CD14-positive monocyte (primary cell): ENCODE measurements around the gene KAT14. TPM values are rescaled to one million over a fixed set of nuclear protein-coding genes. Genes with fewer than 3 reads are reported as not detected.
A peak's percentile ranks its signal among the peaks of the same experiment; 100 is the strongest.

Experiments
- DNase-seq, 3 donors: peaks; one replicate each; pipeline ENCODE4 v3.0.0-alpha.2; 2011 to 2022
- H2AFZ ChIP-seq: 2 replicates; pipeline ENCODE4 v1.6.0; 2012; ENCODE audit warnings: mild to moderate bottlenecking, low read depth, low read length, inconsistent platforms; ENCODE audit not compliant: insufficient read depth, poor library complexity, severe bottlenecking
- H3K27ac ChIP-seq, 2 donors: 1 replicate in 1 of 2; 2 replicates in 1 of 2; pipeline ENCODE4 v1.5.1; 2012 to 2013; ENCODE audit warnings: low read length in 2 of 2, control low read depth in 1 of 2, inconsistent platforms in 1 of 2, low read depth in 1 of 2, mild to moderate bottlenecking in 1 of 2
- H3K27me3 ChIP-seq, 2 donors: one replicate each; pipeline versions ENCODE4 v1.6.0 to v1.6.1; 2011 to 2013; ENCODE audit warnings: low read length in 2 of 2; ENCODE audit not compliant: control insufficient read depth in 2 of 2, insufficient read depth in 2 of 2
- H3K36me3 ChIP-seq, 2 donors: replicated peaks in 1 of 2; 1 replicate in 1 of 2; 2 replicates in 1 of 2; pipeline versions ENCODE4 v1.5.1 to v1.6.1; 2012 to 2013; ENCODE audit warnings: low read length in 2 of 2, control low read depth in 1 of 2, inconsistent platforms in 1 of 2, mild to moderate bottlenecking in 1 of 2; ENCODE audit not compliant: insufficient read depth in 2 of 2, control insufficient read depth in 1 of 2
- H3K4me1 ChIP-seq, 2 donors: 1 replicate in 1 of 2; 2 replicates in 1 of 2; pipeline versions ENCODE4 v1.5.1 to v1.6.1; 2012 to 2013; ENCODE audit warnings: low read length in 2 of 2, control low read depth in 1 of 2, inconsistent platforms in 1 of 2, mild to moderate bottlenecking in 1 of 2, moderate library complexity in 1 of 2; ENCODE audit not compliant: insufficient read depth in 2 of 2, control insufficient read depth in 1 of 2
- H3K4me2 ChIP-seq: replicated peaks from 2 replicates; pipeline ENCODE3; 2012; ENCODE audit warnings: low read length, moderate library complexity, mild to moderate bottlenecking; ENCODE audit not compliant: poor library complexity, severe bottlenecking; ENCODE audit errors: extremely low read depth
- H3K4me3 ChIP-seq, 3 experiments: fragments of 200-600 bp in 1 of 3; sonication (generic) in 1 of 3; replicated peaks in 1 of 3; 1 replicate in 2 of 3; 2 replicates in 1 of 3; pipeline ENCODE4 v1.5.1; 2011 to 2013; ENCODE audit warnings: low read length in 3 of 3, mild to moderate bottlenecking in 3 of 3, control low read depth in 2 of 3, low read depth in 2 of 3, inconsistent platforms in 1 of 3, moderate library complexity in 1 of 3
- H3K79me2 ChIP-seq: 2 replicates; pipeline ENCODE4 v1.6.0; 2012; ENCODE audit warnings: mild to moderate bottlenecking, control low read depth, inconsistent platforms, low read length, moderate library complexity; ENCODE audit not compliant: insufficient read depth
- H3K9ac ChIP-seq: 2 replicates; pipeline ENCODE4 v1.6.0; 2017; ENCODE audit warnings: low read length, mild to moderate bottlenecking; ENCODE audit not compliant: insufficient read depth, poor library complexity, severe bottlenecking
- H3K9me3 ChIP-seq, 2 donors: replicated peaks in 1 of 2; 1 replicate in 1 of 2; 2 replicates in 1 of 2; pipeline versions ENCODE4 v1.5.1 to v1.6.1; 2012 to 2013; ENCODE audit warnings: low read length in 2 of 2, control low read depth in 1 of 2; ENCODE audit not compliant: control insufficient read depth in 1 of 2, insufficient read depth in 1 of 2
- H4K20me1 ChIP-seq: 2 replicates; pipeline ENCODE4 v1.6.0; 2012; ENCODE audit warnings: mild to moderate bottlenecking, low read length, control low read depth, moderate library complexity; ENCODE audit not compliant: insufficient read depth
- H3K27ac Mint-ChIP-seq, 7 donors: one replicate each; pipeline ENCODE4 v1.8.0; 2020; ENCODE audit warnings: mild to moderate bottlenecking in 7 of 7, mixed read lengths in 7 of 7, moderate library complexity in 6 of 7, inconsistent platforms in 2 of 7
- H3K27me3 Mint-ChIP-seq, 3 donors: one replicate each; pipeline ENCODE4 v1.8.0; 2021 to 2022; ENCODE audit warnings: low read depth in 3 of 3, mild to moderate bottlenecking in 3 of 3, mixed read lengths in 3 of 3, moderate library complexity in 3 of 3, inconsistent platforms in 1 of 3
- H3K36me3 Mint-ChIP-seq, 2 donors: one replicate each; pipeline ENCODE4 v1.8.0; 2020; ENCODE audit warnings: mixed read lengths in 2 of 2, inconsistent platforms in 1 of 2, mild to moderate bottlenecking in 1 of 2
- H3K4me1 Mint-ChIP-seq: one replicate; pipeline ENCODE4 v1.8.0; 2020; ENCODE audit warnings: mild to moderate bottlenecking, mixed read lengths
- H3K4me3 Mint-ChIP-seq, 2 donors: one replicate each; pipeline ENCODE4 v1.8.0; 2020; ENCODE audit warnings: mild to moderate bottlenecking in 2 of 2, mixed read lengths in 2 of 2, moderate library complexity in 1 of 2
- H3K9me3 Mint-ChIP-seq, 7 donors: one replicate each; pipeline ENCODE4 v1.8.0; 2020 to 2022; ENCODE audit warnings: mixed read lengths in 7 of 7, mild to moderate bottlenecking in 6 of 7, moderate library complexity in 6 of 7, inconsistent platforms in 2 of 7
- CTCF ChIP-seq: fragments of 200-600 bp; IDR thresholded peaks from one replicate; pipeline ENCODE4 v1.8.0; 2022; ENCODE audit warnings: antibody characterized with exemption, mild to moderate bottlenecking
- WGBS: methylation state at CpG from one replicate; pipeline ENCODE4 v1.1.5; 2013; ENCODE audit warnings: missing lambda C conversion rate; ENCODE audit not compliant: insufficient coverage; 5-methylcytosine and 5-hydroxymethylcytosine counted together
- intact Hi-C, 2 donors: fragments of 100-400 bp; cut with micrococcal nuclease; formaldehyde crosslinking; loops; one replicate each; pipeline versions ENCODE4 v1.15.0 to v1.15.1; 2023
- polyA plus RNA-seq, 3 donors: library from polyadenylated mRNA; depleted of rRNA in 1 of 3; unstranded in 2 of 3; stranded (reverse) in 1 of 3; fragments of 300-500 nt in 2 of 3; fragments of >200 nt in 1 of 3; fragmentation: Illumina TruSeq in 2 of 3; gene quantifications; 1 replicate in 2 of 3; 2 replicates in 1 of 3; pipeline ENCODE4 v1.2.3, GENCODE V29; 2012 to 2021

The KAT14 gene
- polyA plus RNA-seq, 3 donors, result 3.4 to 6.0 (median 5.7) TPM

GRCh38 chr20:18138266-18138582, 561 bp downstream of the KAT14 start:
- intact Hi-C loops, result loop anchor here (5.0 to 10.0 kb wide), 4 partner anchors 83 to 659 kb away; partner anchors contain the start of genes OVOL2 (in 1 of the 2) and ZNF133 (in 1 of the 2)
- H3K79me2 ChIP-seq, result peaks cover 42% of the 10 kb centered on the region
- WGBS, result 1% methylated on average over 9 of the region's 15 CpGs

More at GRCh38 chr20:18138266-18138582, 561 bp downstream of the KAT14 start:
- H3K4me2 ChIP-seq, result peak overlapping the region; percentile 94
- H4K20me1 ChIP-seq, result peaks cover 8% of the 10 kb centered on the region
- Mint-ChIP-seq H3K27ac (peak overlapping the region in 6 of 7 donors; percentile 45 to 85 (median 78)), H3K36me3 (peaks cover 11% of the 10 kb centered on the region in 2 donors), H3K4me3 (peak overlapping the region; percentile 94), H3K4me1 (peaks cover 26% of the 10 kb centered on the region), H3K9me3 (peaks cover 0 to 2% (median 0%) of the 10 kb centered on the region in 7 donors), H3K27me3 (peaks cover 0 to 4% (median 3%) of the 10 kb centered on the region in 3 donors)
- H3K9me3 ChIP-seq, result no peaks in the 10 kb centered on the region
- peaks cover 16 to 25% of the 10 kb centered on the region in 2 donors for H3K4me1 ChIP-seq
- peak overlapping the region; percentile 48 to 99 (median 97) for H3K4me3 ChIP-seq
- no peak for DNase-seq
- H3K36me3 ChIP-seq, result peaks cover 11 to 14% of the 10 kb centered on the region in 2 donors
- peak overlapping the region; percentile 100 for H2AFZ ChIP-seq
- peak overlapping the region; percentile 90 for H3K9ac ChIP-seq
- H3K27ac ChIP-seq, result peak overlapping the region; percentile 73 to 95
- no peak for TF ChIP-seq CTCF
- no peaks in the 10 kb centered on the region for H3K27me3 ChIP-seq
